ENCODE measurements around the gene FMNL2. TPM values are rescaled to one million over a fixed set of nuclear protein-coding genes. Genes with fewer than 3 reads are reported as not detected.

The FMNL2 gene
- total RNA-seq, 1 donor from 2014 or later: 41.7 TPM

DNA sequence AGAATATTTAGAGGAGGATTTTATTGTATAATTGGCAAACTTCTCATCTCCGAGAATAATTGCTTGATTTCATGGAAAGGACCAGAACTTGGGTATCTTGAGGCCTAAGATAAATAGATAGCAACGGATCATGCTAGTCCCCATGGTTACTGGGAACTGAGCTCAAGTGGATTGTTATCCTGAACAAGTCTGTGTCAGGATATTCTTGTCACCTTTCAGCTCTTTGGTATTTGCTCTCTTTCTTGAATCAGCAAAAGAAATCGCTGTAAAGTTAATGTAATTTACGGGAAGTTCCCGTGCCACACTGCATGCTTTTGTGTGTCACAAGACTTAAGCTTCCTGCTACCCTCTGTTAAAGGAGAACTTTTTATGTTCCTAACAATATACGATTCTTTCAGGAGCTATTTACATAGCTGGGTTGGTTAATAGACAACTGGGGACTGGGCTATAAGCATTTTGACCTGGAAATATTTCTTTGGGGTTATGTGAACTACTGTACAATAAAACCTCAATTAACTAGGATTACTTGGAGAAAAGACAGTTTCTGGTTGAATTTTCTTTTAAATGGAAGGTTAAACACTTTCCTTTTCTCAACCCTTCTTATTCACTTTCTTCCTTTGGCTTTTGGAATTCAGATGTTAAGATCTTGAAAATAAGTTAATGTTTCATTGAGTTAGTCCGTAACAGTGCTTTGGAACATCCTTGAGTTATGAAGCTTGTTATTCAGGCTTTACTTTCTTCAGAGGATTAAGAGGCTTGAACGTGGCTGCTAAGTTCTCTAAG, 151.2 kb downstream of the FMNL2 start:
- Mint-ChIP-seq H3K27me3 (ENCODE audit: unreplicated experiment) (peaks cover 2% of the 10 kb centered on the region), H3K9me3 (ENCODE audit: unreplicated experiment) (no peaks in the 10 kb centered on the region), H3K4me3 (ENCODE audit: unreplicated experiment) (no peak overlapping the region), H3K27ac (ENCODE audit: unreplicated experiment) (peak overlapping the region; percentile 0), H3K36me3 (ENCODE audit: low read depth, unreplicated experiment) (no peaks in the 10 kb centered on the region), H3K4me1 (ENCODE audit: unreplicated experiment) (peaks cover 31% of the 10 kb centered on the region)
- DNase-seq (ENCODE audit: low spot score): no peak
- TF ChIP-seq, protein P1, sequence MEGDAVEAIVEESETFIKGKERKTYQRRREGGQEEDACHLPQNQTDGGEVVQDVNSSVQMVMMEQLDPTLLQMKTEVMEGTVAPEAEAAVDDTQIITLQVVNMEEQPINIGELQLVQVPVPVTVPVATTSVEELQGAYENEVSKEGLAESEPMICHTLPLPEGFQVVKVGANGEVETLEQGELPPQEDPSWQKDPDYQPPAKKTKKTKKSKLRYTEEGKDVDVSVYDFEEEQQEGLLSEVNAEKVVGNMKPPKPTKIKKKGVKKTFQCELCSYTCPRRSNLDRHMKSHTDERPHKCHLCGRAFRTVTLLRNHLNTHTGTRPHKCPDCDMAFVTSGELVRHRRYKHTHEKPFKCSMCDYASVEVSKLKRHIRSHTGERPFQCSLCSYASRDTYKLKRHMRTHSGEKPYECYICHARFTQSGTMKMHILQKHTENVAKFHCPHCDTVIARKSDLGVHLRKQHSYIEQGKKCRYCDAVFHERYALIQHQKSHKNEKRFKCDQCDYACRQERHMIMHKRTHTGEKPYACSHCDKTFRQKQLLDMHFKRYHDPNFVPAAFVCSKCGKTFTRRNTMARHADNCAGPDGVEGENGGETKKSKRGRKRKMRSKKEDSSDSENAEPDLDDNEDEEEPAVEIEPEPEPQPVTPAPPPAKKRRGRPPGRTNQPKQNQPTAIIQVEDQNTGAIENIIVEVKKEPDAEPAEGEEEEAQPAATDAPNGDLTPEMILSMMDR (IDR thresholded peaks at IDR 0.05; ENCODE audit: unreplicated experiment): no peak

GRCh38 chr2:152486737-152487400, 151.9 kb downstream of the FMNL2 start:
- no peaks in the 10 kb centered on the region for H3K9me3 Mint-ChIP-seq (ENCODE audit: unreplicated experiment)
- H3K27ac Mint-ChIP-seq (ENCODE audit: unreplicated experiment): peak overlapping the region; percentile 0
- no peak for DNase-seq (ENCODE audit: low spot score)
- TF ChIP-seq, protein P1 (IDR thresholded peaks at IDR 0.05; ENCODE audit: unreplicated experiment): no peak
- no peaks in the 10 kb centered on the region for H3K36me3 Mint-ChIP-seq (ENCODE audit: low read depth, unreplicated experiment)
- no peak overlapping the region for H3K4me3 Mint-ChIP-seq (ENCODE audit: unreplicated experiment)
- peaks cover 2% of the 10 kb centered on the region for H3K27me3 Mint-ChIP-seq (ENCODE audit: unreplicated experiment)
- peaks cover 36% of the 10 kb centered on the region for H3K4me1 Mint-ChIP-seq (ENCODE audit: unreplicated experiment)

DNA sequence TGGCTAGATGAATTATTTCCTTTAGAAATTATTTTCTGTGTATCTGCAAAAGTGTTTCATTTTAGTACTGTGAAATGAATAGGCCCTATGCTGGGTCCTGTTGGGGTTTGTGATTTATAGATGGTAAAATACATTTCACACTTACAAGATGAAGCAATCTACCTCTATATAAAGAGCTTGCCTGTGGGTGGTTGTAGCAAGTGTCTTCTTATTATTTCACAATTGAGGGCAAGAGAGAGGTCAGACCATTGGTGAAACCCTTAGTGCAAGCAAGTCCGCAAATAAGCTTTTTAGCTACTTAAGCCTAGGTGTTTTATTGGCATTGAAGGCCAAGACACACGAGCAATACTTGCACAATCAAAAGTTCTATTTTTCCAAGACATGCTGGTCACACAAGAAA, 153.1 kb downstream of the FMNL2 start:
- H3K27ac Mint-ChIP-seq (ENCODE audit: unreplicated experiment): no peak overlapping the region
- H3K4me1 Mint-ChIP-seq (ENCODE audit: unreplicated experiment): peaks cover 39% of the 10 kb centered on the region
- DNase-seq (ENCODE audit: low spot score): no peak
- H3K4me3 Mint-ChIP-seq (ENCODE audit: unreplicated experiment): no peak overlapping the region
- no peaks in the 10 kb centered on the region for H3K36me3 Mint-ChIP-seq (ENCODE audit: low read depth, unreplicated experiment)
- peaks cover 2% of the 10 kb centered on the region for H3K27me3 Mint-ChIP-seq (ENCODE audit: unreplicated experiment)
- H3K9me3 Mint-ChIP-seq (ENCODE audit: unreplicated experiment): no peaks in the 10 kb centered on the region
- TF ChIP-seq, protein P1 (IDR thresholded peaks at IDR 0.05; ENCODE audit: unreplicated experiment): no peak

DNA sequence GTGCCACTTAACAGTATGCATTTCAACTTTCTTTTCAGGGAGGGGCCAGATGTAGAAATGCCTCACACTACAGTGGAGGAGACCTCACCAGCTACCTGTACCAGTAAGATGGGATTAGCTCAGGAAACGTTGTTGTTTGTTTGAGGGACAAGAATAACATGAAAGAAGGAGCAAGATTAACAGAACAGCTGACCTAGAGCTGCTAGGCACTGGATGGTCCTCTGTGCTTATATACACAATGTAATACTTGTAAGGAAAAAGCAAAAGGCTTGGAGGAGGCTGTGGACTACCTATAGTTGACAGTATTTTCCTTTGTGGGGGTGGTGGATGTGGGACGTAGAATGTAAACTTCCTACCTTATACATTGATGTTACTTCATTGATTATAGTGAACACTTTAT, 154.4 kb downstream of the FMNL2 start:
- H3K4me1 Mint-ChIP-seq (ENCODE audit: unreplicated experiment): peaks cover 52% of the 10 kb centered on the region
- no peak overlapping the region for H3K4me3 Mint-ChIP-seq (ENCODE audit: unreplicated experiment)
- H3K27me3 Mint-ChIP-seq (ENCODE audit: unreplicated experiment): peaks cover 4% of the 10 kb centered on the region
- DNase-seq (ENCODE audit: low spot score): no peak
- no peaks in the 10 kb centered on the region for H3K36me3 Mint-ChIP-seq (ENCODE audit: low read depth, unreplicated experiment)
- H3K9me3 Mint-ChIP-seq (ENCODE audit: unreplicated experiment): no peaks in the 10 kb centered on the region
- TF ChIP-seq, protein P1 (IDR thresholded peaks at IDR 0.05; ENCODE audit: unreplicated experiment): no peak
- no peak overlapping the region for H3K27ac Mint-ChIP-seq (ENCODE audit: unreplicated experiment)

Measured in endothelial cell (in vitro differentiated cells).